Peyer's patch (tissue), 4 donors: ENCODE measurements around the gene FNIP2.

ENCODE experiments used
- CTCF ChIP-seq, 6 experiments: fragments of 450-650 bp in 4 of 6; fragments of 200-600 bp in 2 of 6; sonication (generic) in 1 of 6; IDR thresholded peaks; one replicate each; pipeline ENCODE4 v1.5.1; 2017 to 2019; ENCODE audit warnings: antibody characterized with exemption in 6 of 6, mild to moderate bottlenecking in 3 of 6, moderate library complexity in 1 of 6
- POLR2A ChIP-seq, 2 donors: fragments of 450-650 bp; IDR thresholded peaks; one replicate each; pipeline ENCODE4 v1.5.1; 2017; ENCODE audit warnings: antibody characterized with exemption in 2 of 2, mild to moderate bottlenecking in 2 of 2, moderate library complexity in 2 of 2

- TF ChIP-seq POLR2A (IDR thresholded peaks at IDR 0.05), result no peak
- TF ChIP-seq CTCF (IDR thresholded peaks at IDR 0.05), result no peak
Observed at GRCh38 chr4:158863296-158863695, 94.5 kb downstream of the FNIP2 start.
